HepG2 (cell line): ENCODE measurements around the gene ZNF26. TPM values are rescaled to one million over a fixed set of nuclear protein-coding genes. Genes with fewer than 3 reads are reported as not detected.
A peak's percentile ranks its signal among the peaks of the same experiment; 100 is the strongest.

Experiments
- ATAC-seq: fragments of 200-7000 bp; cut with Tn5 transposase; 3 replicates; pipeline ENCODE4 v1.9.1; 2020; ENCODE audit warnings: mild to moderate bottlenecking, moderate library complexity
- BruUV-seq: library from RNA; stranded (reverse); fragments of 400-500 nt; replicated peaks from 2 replicates; lab custom pipeline; 2021; lab: Mats Ljungman, UMichigan
- CTCF ChIA-PET: fragments of 300-600 bp; formaldehyde crosslinking; extraction: SDS; loops from one replicate; lab custom pipeline; 2021; ENCODE audit warnings: low total read pairs, inconsistent platforms, low intra/inter-chr PET ratio; lab: Yijun Ruan, JAX
- POLR2A ChIA-PET: fragments of 350-600 bp; sonication (Branson Sonifier 250); formaldehyde crosslinking; loops from one replicate; lab custom pipeline; 2020; ENCODE audit warnings: antibody characterized with exemption, inconsistent platforms; lab: Yijun Ruan, JAX
- DNase-seq: peaks from one replicate; pipeline ENCODE4 v3.0.0-alpha.2; 2015; ENCODE audit warnings: low spot score
- FAIRE-seq: peaks from 3 replicates; lab custom pipeline; 2011; peaks lifted over from hg19 to GRCh38; lab: Jason Lieb, UNC
- H2AFZ ChIP-seq: one replicate; pipeline ENCODE4 v1.6.1; 2011; ENCODE audit warnings: low read length, inconsistent platforms
- H3K27ac ChIP-seq: fragments of 300-600 bp; 3 replicates; pipeline ENCODE4 v1.8.0; 2011; ENCODE audit warnings: mixed run types, mild to moderate bottlenecking, mixed read lengths, low read length, inconsistent platforms; ENCODE audit not compliant: insufficient read depth; ENCODE audit errors: extremely low read length
- H3K27me3 ChIP-seq, 2 experiments: fragments of 200-600 bp in 1 of 2; 2 replicates in 1 of 2; 3 replicates in 1 of 2; pipeline versions ENCODE4 v1.6.0 to v1.8.0; 2011; ENCODE audit warnings: low read length in 2 of 2, mild to moderate bottlenecking in 2 of 2, moderate library complexity in 2 of 2, inconsistent platforms in 1 of 2; ENCODE audit not compliant: insufficient read depth in 2 of 2, control insufficient read depth in 1 of 2
- H3K36me3 ChIP-seq, 2 experiments: fragments of 200-600 bp in 1 of 2; replicated peaks in 1 of 2; 2 replicates in 1 of 2; 3 replicates in 1 of 2; pipeline versions ENCODE4 v1.5.1 to v1.8.0; 2011; ENCODE audit warnings: low read length in 2 of 2, inconsistent platforms in 1 of 2; ENCODE audit not compliant: insufficient read depth in 2 of 2, control insufficient read depth in 1 of 2
- H3K4me1 ChIP-seq: 2 replicates; pipeline ENCODE4 v1.5.1; 2012; ENCODE audit warnings: low read length, inconsistent platforms; ENCODE audit not compliant: insufficient read depth
- H3K4me2 ChIP-seq: 2 replicates; pipeline ENCODE4 v1.6.0; 2011; ENCODE audit warnings: low read depth, low read length, inconsistent platforms
- H3K4me3 ChIP-seq, 3 experiments: fragments of 200-600 bp in 1 of 3; sonication (generic), shearing (Covaris generic) in 1 of 3; replicated peaks in 1 of 3; 2 replicates each; pipeline ENCODE4 v1.5.1; 2011 to 2016; ENCODE audit warnings: low read length in 3 of 3, inconsistent platforms in 2 of 3, low read depth in 2 of 3, mild to moderate bottlenecking in 2 of 3, control low read depth in 1 of 3, mixed read lengths in 1 of 3; ENCODE audit not compliant: insufficient read depth in 1 of 3
- H3K79me2 ChIP-seq: one replicate; pipeline ENCODE4 v1.6.1; 2011; ENCODE audit warnings: low read length, inconsistent platforms; ENCODE audit not compliant: insufficient read depth
- H3K9ac ChIP-seq: 2 replicates; pipeline ENCODE4 v1.6.0; 2011; ENCODE audit warnings: mild to moderate bottlenecking, low read depth, low read length, inconsistent platforms; ENCODE audit not compliant: insufficient read depth
- H3K9me3 ChIP-seq: 2 replicates; pipeline ENCODE4 v1.5.1; 2012; ENCODE audit warnings: mild to moderate bottlenecking, low read length
- H4K20me1 ChIP-seq: 2 replicates; pipeline ENCODE4 v1.6.0; 2011; ENCODE audit warnings: inconsistent platforms, mild to moderate bottlenecking, low read length, moderate library complexity; ENCODE audit not compliant: insufficient read depth
- ARNT ChIP-seq: fragments of 450-650 bp; IDR thresholded peaks from 2 replicates; pipeline ENCODE4 v1.6.1; 2017
- HIC2 ChIP-seq: sonication (generic); formaldehyde crosslinking; IDR thresholded peaks from 2 replicates; pipeline ENCODE4 v1.9.0; 2022; ENCODE audit warnings: low read depth, missing genetic modification reagents
- HMG20B ChIP-seq: conservative IDR thresholded peaks from 2 replicates; pipeline ENCODE4 v1.6.1; 2016; ENCODE audit warnings: missing genetic modification reagents, missing compliant biosample characterization
- ISX ChIP-seq: sonication (generic); formaldehyde crosslinking; conservative IDR thresholded peaks from 2 replicates; pipeline ENCODE4 v1.5.0; 2020; ENCODE audit warnings: missing genetic modification reagents
- NFE2L2 ChIP-seq: fragments of 150-350 bp; IDR thresholded peaks from 2 replicates; pipeline ENCODE4 v1.6.1; 2014; ENCODE audit warnings: low read length
- RXRB ChIP-seq: IDR thresholded peaks from 2 replicates; pipeline ENCODE4 v1.6.1; 2016; ENCODE audit warnings: borderline replicate concordance, missing genetic modification reagents, missing compliant biosample characterization
- SETDB1 ChIP-seq: sonication (generic); formaldehyde crosslinking; IDR thresholded peaks from 2 replicates; pipeline ENCODE4 v1.5.1; 2020; ENCODE audit warnings: missing genetic modification reagents, mild to moderate bottlenecking, borderline replicate concordance
- SNAI1 ChIP-seq: sonication (generic); formaldehyde crosslinking; IDR thresholded peaks from 2 replicates; pipeline ENCODE4 v1.5.0; 2020; ENCODE audit warnings: mild to moderate bottlenecking, missing genetic modification reagents, borderline replicate concordance
- TFDP1 ChIP-seq: IDR thresholded peaks from 2 replicates; pipeline ENCODE4 v1.6.1; 2016; ENCODE audit warnings: missing compliant biosample characterization, missing genetic modification reagents, borderline replicate concordance
- ZFP82 ChIP-seq: sonication (generic); formaldehyde crosslinking; IDR thresholded peaks from 2 replicates; pipeline ENCODE4 v1.5.1; 2020; ENCODE audit warnings: mild to moderate bottlenecking, missing genetic modification reagents, borderline replicate concordance
- ZNF674 ChIP-seq: sonication (generic); formaldehyde crosslinking; IDR thresholded peaks from 2 replicates; pipeline ENCODE4 v1.5.0; 2020; ENCODE audit warnings: low read depth, mild to moderate bottlenecking, missing genetic modification reagents
- ZNF75D ChIP-seq: sonication (generic); formaldehyde crosslinking; IDR thresholded peaks from 2 replicates; pipeline ENCODE4 v1.8.1; 2023; ENCODE audit warnings: missing genetic modification reagents, mild to moderate bottlenecking, borderline replicate concordance
- ZNF784 ChIP-seq: sonication (generic); formaldehyde crosslinking; IDR thresholded peaks from 2 replicates; pipeline ENCODE4 v1.5.1; 2020; ENCODE audit warnings: missing genetic modification reagents, mild to moderate bottlenecking, borderline replicate concordance
- ZNF850 ChIP-seq: sonication (generic); formaldehyde crosslinking; conservative IDR thresholded peaks from 2 replicates; pipeline ENCODE4 v1.9.0; 2021; ENCODE audit warnings: mild to moderate bottlenecking, missing genetic modification reagents
- WGBS: methylation state at CpG from one replicate; pipeline ENCODE4 v1.1.6; 2017; ENCODE audit warnings: low lambda C conversion rate; 5-methylcytosine and 5-hydroxymethylcytosine counted together
- in situ Hi-C: cut with HindIII; loops from 2 replicates; pipeline ENCODE4 v1.10.0; 2017; ENCODE audit warnings: low pct_unique_long_range_greater_than_20kb; ENCODE audit not compliant: extremely low pct_ligation_motif_present
- intact Hi-C: fragments of 100-400 bp; cut with micrococcal nuclease; formaldehyde crosslinking; loops from one replicate; pipeline ENCODE4 v1.10.0; 2022; ENCODE audit not compliant: unreplicated experiment
- polyA plus RNA-seq, 8 experiments: library from polyadenylated mRNA; depleted of rRNA in 3 of 8; stranded (reverse) in 7 of 8; unstranded in 1 of 8; fragments of >200 nt; fragmentation: Illumina TruSeq in 4 of 8; extraction: Trizol in 4 of 8; gene quantifications; 2 replicates each; pipeline versions ENCODE4 v1.2.1 to v1.2.3, GENCODE V29; 2011 to 2016; ENCODE audit warnings: low read depth in 4 of 8, missing spikeins in 1 of 8, mixed read lengths in 1 of 8; ENCODE audit not compliant: insufficient read depth in 1 of 8
- total RNA-seq, 5 experiments: library from RNA; depleted of rRNA; stranded (reverse); fragments of >200 nt; fragmentation: Illumina TruSeq; extraction: Trizol; gene quantifications; 2 replicates each; pipeline ENCODE4 v1.2.3, GENCODE V29; 2016; ENCODE audit warnings: low read depth in 1 of 5

The ZNF26 gene
- total and polyA plus RNA-seq, 2 of the 13 experiments (the other 11 are each of a cell fraction or from before 2014, with no cell fraction given) = 3.8 to 6.5 TPM

GRCh38 chr12:133057446-133057845 lies 71.3 kb downstream of the ZNF26 start:
- Histone ChIP-seq H3K9me3 (peaks cover 86% of the 10 kb centered on the region), H3K27ac (no peak overlapping the region), H3K9ac (no peak overlapping the region), H3K36me3 (peaks cover 9 to 17% of the 10 kb centered on the region in 2 experiments), H3K27me3 (no peaks in the 10 kb centered on the region), H3K4me2 (no peak overlapping the region), H2AFZ (no peak overlapping the region), H3K4me3 (no peak overlapping the region), H3K79me2 (no peaks in the 10 kb centered on the region), H4K20me1 (no peaks in the 10 kb centered on the region), H3K4me1 (no peaks in the 10 kb centered on the region)
- TF ChIP-seq TFDP1 (no peak), ZNF75D (peak; percentile 98)
- 97% methylated on average over 5 of the region's 5 CpGs for WGBS
- ATAC-seq (no peak), FAIRE-seq (no peak), DNase-seq (no peak)
- intact Hi-C loops (no loop called here), in situ Hi-C loops (no loop called here)
- CTCF ChIA-PET = no interaction called here
- BruUV-seq = no TSS peak
- POLR2A ChIA-PET = no interaction called here

- H3K9me3 ChIP-seq = peaks cover 86% of the 10 kb centered on the region
- TF ChIP-seq ARNT = no peak
- no peak for TF ChIP-seq NFE2L2
- TF ChIP-seq ISX (CRISPR knock-in tag) = no peak
- no peak for TF ChIP-seq HIC2 (CRISPR knock-in tag)
- no peak for TF ChIP-seq HMG20B (CRISPR knock-in tag)
- TF ChIP-seq RXRB (CRISPR knock-in tag) = no peak
- TF ChIP-seq SETDB1 (CRISPR knock-in tag) = peak; percentile 87; the same call in 1 of the 2 replicates
- TF ChIP-seq SNAI1 (CRISPR knock-in tag) = no peak
- no peak for TF ChIP-seq ZFP82 (CRISPR knock-in tag)
- TF ChIP-seq ZNF784 (CRISPR knock-in tag) = no peak
- no peak for TF ChIP-seq ZNF674 (CRISPR knock-in tag)
- no peak for TF ChIP-seq ZNF850 (CRISPR knock-in tag)
Observed at GRCh38 chr12:133058203-133059113, 72.3 kb downstream of the ZNF26 start.

More at GRCh38 chr12:133058203-133059113, 72.3 kb downstream of the ZNF26 start:
- Histone ChIP-seq H3K4me1 (no peaks in the 10 kb centered on the region), H3K4me2 (no peak overlapping the region), H3K27ac (no peak overlapping the region), H4K20me1 (no peaks in the 10 kb centered on the region), H3K79me2 (no peaks in the 10 kb centered on the region), H3K4me3 (no peak overlapping the region), H3K9ac (no peak overlapping the region), H2AFZ (no peak overlapping the region), H3K27me3 (no peaks in the 10 kb centered on the region), H3K36me3 (peaks cover 4 to 8% of the 10 kb centered on the region in 2 experiments; a peak in 4 of 5 replicates)
- in situ Hi-C loops = no loop called here
- BruUV-seq = no TSS peak
- ATAC-seq (no peak), FAIRE-seq (no peak), DNase-seq (no peak)
- CTCF ChIA-PET = no interaction called here
- 89% methylated on average over 7 of the region's 8 CpGs for WGBS
- intact Hi-C loops = no loop called here
- POLR2A ChIA-PET = no interaction called here
